Stomach (tissue), 4 donors: ENCODE data around the gene SDHB.

ENCODE experiments used
- EP300 ChIP-seq: sonication (generic); formaldehyde crosslinking; IDR thresholded peaks from one replicate; pipeline ENCODE4 v1.6.1; 2017; ENCODE audit warnings: antibody characterized with exemption
- POLR2A ChIP-seq, 4 donors: fragments of 450-650 bp; IDR thresholded peaks; one replicate each; pipeline ENCODE4 v1.6.1; 2016; ENCODE audit warnings: antibody characterized with exemption in 4 of 4, control low read depth in 2 of 4, mild to moderate bottlenecking in 1 of 4, moderate library complexity in 1 of 4
- POLR2AphosphoS5 ChIP-seq, 3 donors: sonication (generic); formaldehyde crosslinking; IDR thresholded peaks; one replicate each; pipeline ENCODE4 v1.6.1; 2016; ENCODE audit warnings: antibody characterized with exemption in 3 of 3
- TF ChIP-seq, protein P1 (sequence below), 7 experiments: fragments of 450-650 bp in 4 of 7; fragments of 200-600 bp in 3 of 7; sonication (generic) in 3 of 7; IDR thresholded peaks; one replicate each; pipeline ENCODE4 v1.5.1; 2016 to 2019; ENCODE audit warnings: antibody characterized with exemption in 7 of 7, control low read depth in 2 of 7, mild to moderate bottlenecking in 1 of 7

DNA sequence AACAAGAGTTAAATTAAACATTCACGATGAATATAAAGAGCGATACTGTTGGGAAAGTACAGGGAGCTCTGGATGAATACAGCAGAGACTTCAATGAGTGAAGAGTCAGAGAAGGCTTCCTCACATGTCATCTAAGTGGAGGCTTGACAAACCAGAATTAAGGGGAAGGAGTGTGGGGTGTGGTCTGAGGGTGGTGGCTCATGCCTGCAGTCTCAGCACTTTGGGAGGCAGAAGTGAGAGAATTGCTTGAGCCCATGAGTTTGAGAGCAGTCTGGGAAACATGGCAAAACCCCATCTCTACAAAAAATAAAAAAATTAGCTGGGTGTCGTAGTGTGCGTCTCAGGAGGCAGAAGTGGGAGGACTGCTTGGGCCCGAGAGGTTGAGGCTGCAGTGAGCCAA is 8.7 kb downstream of the SDHB start:
- TF ChIP-seq, protein P1, sequence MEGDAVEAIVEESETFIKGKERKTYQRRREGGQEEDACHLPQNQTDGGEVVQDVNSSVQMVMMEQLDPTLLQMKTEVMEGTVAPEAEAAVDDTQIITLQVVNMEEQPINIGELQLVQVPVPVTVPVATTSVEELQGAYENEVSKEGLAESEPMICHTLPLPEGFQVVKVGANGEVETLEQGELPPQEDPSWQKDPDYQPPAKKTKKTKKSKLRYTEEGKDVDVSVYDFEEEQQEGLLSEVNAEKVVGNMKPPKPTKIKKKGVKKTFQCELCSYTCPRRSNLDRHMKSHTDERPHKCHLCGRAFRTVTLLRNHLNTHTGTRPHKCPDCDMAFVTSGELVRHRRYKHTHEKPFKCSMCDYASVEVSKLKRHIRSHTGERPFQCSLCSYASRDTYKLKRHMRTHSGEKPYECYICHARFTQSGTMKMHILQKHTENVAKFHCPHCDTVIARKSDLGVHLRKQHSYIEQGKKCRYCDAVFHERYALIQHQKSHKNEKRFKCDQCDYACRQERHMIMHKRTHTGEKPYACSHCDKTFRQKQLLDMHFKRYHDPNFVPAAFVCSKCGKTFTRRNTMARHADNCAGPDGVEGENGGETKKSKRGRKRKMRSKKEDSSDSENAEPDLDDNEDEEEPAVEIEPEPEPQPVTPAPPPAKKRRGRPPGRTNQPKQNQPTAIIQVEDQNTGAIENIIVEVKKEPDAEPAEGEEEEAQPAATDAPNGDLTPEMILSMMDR (IDR thresholded peaks at IDR 0.05) = no peak
- TF ChIP-seq POLR2A (IDR thresholded peaks at IDR 0.05) (no peak), EP300 (no peak), POLR2AphosphoS5 (IDR thresholded peaks at IDR 0.05) (no peak)
